Activated T-cell treated with anti-CD3 and anti-CD28 coated beads, Interleukin-2, amount 50 U/mL, for 24 hours (primary cell): ENCODE data around the gene IL17RC.

Experiments used
- DNase-seq: peaks from one replicate; pipeline ENCODE4 v3.0.0-alpha.2; 2020
- H3K27ac Mint-ChIP-seq: 2 replicates; pipeline ENCODE4 v1.8.0; 2020; ENCODE audit warnings: mild to moderate bottlenecking, mixed read lengths
- H3K27me3 Mint-ChIP-seq: 2 replicates; pipeline ENCODE4 v1.8.0; 2020; ENCODE audit warnings: mixed read lengths
- H3K36me3 Mint-ChIP-seq: 2 replicates; pipeline ENCODE4 v1.8.0; 2020; ENCODE audit warnings: low read depth, mixed read lengths
- H3K4me1 Mint-ChIP-seq: 2 replicates; pipeline ENCODE4 v1.8.0; 2020; ENCODE audit warnings: low read depth, mixed read lengths
- H3K4me3 Mint-ChIP-seq: 2 replicates; pipeline ENCODE4 v1.8.0; 2020; ENCODE audit warnings: mild to moderate bottlenecking, moderate library complexity, mixed read lengths
- H3K9me3 Mint-ChIP-seq: 2 replicates; pipeline ENCODE4 v1.8.0; 2020; ENCODE audit warnings: mixed read lengths

The IL17RC gene

GRCh38 chr3:9955067-9955502 is 38.2 kb downstream of the IL17RC start:
- no peak for DNase-seq
- Mint-ChIP-seq H3K36me3 (peaks cover 2% of the 10 kb centered on the region), H3K27me3 (no peaks in the 10 kb centered on the region), H3K9me3 (no peaks in the 10 kb centered on the region), H3K4me3 (no peak overlapping the region), H3K4me1 (peaks cover 18% of the 10 kb centered on the region), H3K27ac (no peak overlapping the region)

GRCh38 chr3:9955611-9956352 is 38.9 kb downstream of the IL17RC start:
- H3K9me3 Mint-ChIP-seq = no peaks in the 10 kb centered on the region
- H3K36me3 Mint-ChIP-seq = peaks cover 2% of the 10 kb centered on the region
- no peak overlapping the region for H3K4me3 Mint-ChIP-seq
- no peak for DNase-seq
- H3K4me1 Mint-ChIP-seq = peaks cover 13% of the 10 kb centered on the region
- H3K27ac Mint-ChIP-seq = peak overlapping the region; percentile 0
- H3K27me3 Mint-ChIP-seq = no peaks in the 10 kb centered on the region

- Mint-ChIP-seq H3K36me3 (peaks cover 7% of the 10 kb centered on the region), H3K27ac (no peak overlapping the region), H3K9me3 (no peaks in the 10 kb centered on the region), H3K27me3 (no peaks in the 10 kb centered on the region), H3K4me1 (peaks cover 3% of the 10 kb centered on the region), H3K4me3 (no peak overlapping the region)
- no peak for DNase-seq
Observed at GRCh38 chr3:9957214-9957613, 40.3 kb downstream of the IL17RC start.

- no peak overlapping the region for H3K4me3 Mint-ChIP-seq
- no peaks in the 10 kb centered on the region for H3K9me3 Mint-ChIP-seq
- peaks cover 68% of the 10 kb centered on the region for H3K36me3 Mint-ChIP-seq
- H3K27me3 Mint-ChIP-seq = no peaks in the 10 kb centered on the region
- no peaks in the 10 kb centered on the region for H3K4me1 Mint-ChIP-seq
- no peak overlapping the region for H3K27ac Mint-ChIP-seq
- no peak for DNase-seq
Observed at GRCh38 chr3:9965200-9965875, 48.4 kb downstream of the IL17RC start.

- H3K4me1 Mint-ChIP-seq = no peaks in the 10 kb centered on the region
- H3K27ac Mint-ChIP-seq = no peak overlapping the region
- H3K36me3 Mint-ChIP-seq = peaks cover 79% of the 10 kb centered on the region
- H3K4me3 Mint-ChIP-seq = no peak overlapping the region
- DNase-seq = no peak
- H3K9me3 Mint-ChIP-seq = no peaks in the 10 kb centered on the region
- H3K27me3 Mint-ChIP-seq = no peaks in the 10 kb centered on the region
Observed at GRCh38 chr3:9966841-9967240, 49.9 kb downstream of the IL17RC start.

- Mint-ChIP-seq H3K27me3 (no peaks in the 10 kb centered on the region), H3K36me3 (peaks cover 82% of the 10 kb centered on the region), H3K27ac (peak overlapping the region; percentile 22), H3K4me1 (no peaks in the 10 kb centered on the region), H3K4me3 (no peak overlapping the region), H3K9me3 (no peaks in the 10 kb centered on the region)
- no peak for DNase-seq
Observed at GRCh38 chr3:9969632-9970019, 52.7 kb downstream of the IL17RC start.

- H3K27me3 Mint-ChIP-seq = no peaks in the 10 kb centered on the region
- DNase-seq = no peak
- peaks cover 84% of the 10 kb centered on the region for H3K36me3 Mint-ChIP-seq
- H3K4me1 Mint-ChIP-seq = no peaks in the 10 kb centered on the region
- H3K4me3 Mint-ChIP-seq = no peak overlapping the region
- H3K27ac Mint-ChIP-seq = no peak overlapping the region
- H3K9me3 Mint-ChIP-seq = no peaks in the 10 kb centered on the region
Observed at GRCh38 chr3:9970020-9970652, 53.2 kb downstream of the IL17RC start.

- peaks cover 86% of the 10 kb centered on the region for H3K36me3 Mint-ChIP-seq
- H3K4me1 Mint-ChIP-seq = peaks cover 25% of the 10 kb centered on the region
- H3K27ac Mint-ChIP-seq = peak overlapping the region; percentile 90
- DNase-seq = no peak
- no peak overlapping the region for H3K4me3 Mint-ChIP-seq
- no peaks in the 10 kb centered on the region for H3K9me3 Mint-ChIP-seq
- no peaks in the 10 kb centered on the region for H3K27me3 Mint-ChIP-seq
Observed at GRCh38 chr3:9976721-9977709, 60.1 kb downstream of the IL17RC start.

GRCh38 chr3:9978710-9979305 is 61.9 kb downstream of the IL17RC start:
- H3K9me3 Mint-ChIP-seq = no peaks in the 10 kb centered on the region
- H3K27me3 Mint-ChIP-seq = no peaks in the 10 kb centered on the region
- DNase-seq = no peak
- peaks cover 32% of the 10 kb centered on the region for H3K4me1 Mint-ChIP-seq
- H3K36me3 Mint-ChIP-seq = peaks cover 83% of the 10 kb centered on the region
- H3K27ac Mint-ChIP-seq = no peak overlapping the region
- H3K4me3 Mint-ChIP-seq = no peak overlapping the region

GRCh38 chr3:9980251-9980650 is 63.4 kb downstream of the IL17RC start:
- no peak for DNase-seq
- Mint-ChIP-seq H3K4me1 (peaks cover 37% of the 10 kb centered on the region), H3K4me3 (no peak overlapping the region), H3K27me3 (no peaks in the 10 kb centered on the region), H3K9me3 (no peaks in the 10 kb centered on the region), H3K27ac (no peak overlapping the region), H3K36me3 (peaks cover 74% of the 10 kb centered on the region)
